ENCODE measurements around the gene CCL8.

CCL8 gene

DNA sequence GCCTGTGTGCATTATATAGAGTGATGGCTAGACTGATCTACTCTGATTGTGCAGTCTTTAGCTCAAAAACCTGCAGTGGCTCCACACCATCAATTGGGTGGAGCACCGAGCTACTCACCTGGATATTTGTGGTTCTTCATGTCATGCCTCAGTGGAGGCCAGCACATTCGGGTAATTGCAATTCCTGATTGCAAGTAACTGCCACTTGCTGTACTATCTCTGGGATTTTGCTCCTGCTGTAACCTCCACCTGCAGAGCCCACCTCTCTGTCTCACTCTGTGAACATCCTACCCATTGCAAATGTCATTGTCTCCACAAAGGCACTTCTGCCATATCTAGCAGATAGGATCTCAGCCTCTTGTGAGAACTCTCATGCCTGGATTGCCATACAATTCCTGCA lies 45.5 kb downstream of the CCL8 start:
- no peak overlapping the region for H3K9ac ChIP-seq (ENCODE audit: low read depth in 1 of 2, low read length in 2 of 2)
- peaks cover 4 to 8% of the 10 kb centered on the region in 2 donors for H3K4me1 ChIP-seq (ENCODE audit: control insufficient read depth in 1 of 2, insufficient read depth in 2 of 2, low read length in 2 of 2)
- no peak overlapping the region for H3K27ac ChIP-seq (ENCODE audit: low read depth, low read length)
- no peak overlapping the region for H3K4me3 ChIP-seq (ENCODE audit: low read depth in 1 of 2, low read length in 2 of 2)
- H3K27me3 ChIP-seq (ENCODE audit: control insufficient read depth in 1 of 2, insufficient read depth in 2 of 2, low read length in 2 of 2) = peaks cover 0 to 3% of the 10 kb centered on the region in 2 donors
- H3K36me3 ChIP-seq (ENCODE audit: control insufficient read depth in 1 of 2, insufficient read depth in 2 of 2, low read length in 2 of 2) = no peaks in the 10 kb centered on the region
- no peaks in the 10 kb centered on the region for H3K9me3 ChIP-seq (ENCODE audit: control insufficient read depth in 1 of 2, low read length in 2 of 2)

DNA sequence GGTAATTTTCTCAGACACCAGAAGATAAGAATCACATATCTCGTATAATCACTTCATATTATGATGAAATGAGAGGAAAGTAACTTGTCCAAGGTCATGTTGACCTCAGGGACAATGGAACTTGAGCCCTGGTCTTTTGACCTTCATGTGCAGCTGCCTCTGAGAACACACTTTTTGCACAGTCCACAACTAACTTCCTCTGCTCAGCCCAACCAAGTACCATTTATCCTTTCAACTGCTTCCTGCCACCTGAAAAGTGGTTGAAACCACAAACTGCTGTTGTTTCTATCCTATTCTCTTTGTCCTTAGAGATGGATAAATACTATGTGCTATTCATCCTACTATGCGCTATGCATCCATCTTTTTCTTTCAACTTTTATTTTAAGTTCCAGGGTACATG lies 46.1 kb downstream of the CCL8 start:
- peaks cover 0 to 3% of the 10 kb centered on the region in 2 donors for H3K27me3 ChIP-seq (ENCODE audit: control insufficient read depth in 1 of 2, insufficient read depth in 2 of 2, low read length in 2 of 2)
- H3K4me1 ChIP-seq (ENCODE audit: control insufficient read depth in 1 of 2, insufficient read depth in 2 of 2, low read length in 2 of 2) = peaks cover 6 to 8% of the 10 kb centered on the region in 2 donors

DNA sequence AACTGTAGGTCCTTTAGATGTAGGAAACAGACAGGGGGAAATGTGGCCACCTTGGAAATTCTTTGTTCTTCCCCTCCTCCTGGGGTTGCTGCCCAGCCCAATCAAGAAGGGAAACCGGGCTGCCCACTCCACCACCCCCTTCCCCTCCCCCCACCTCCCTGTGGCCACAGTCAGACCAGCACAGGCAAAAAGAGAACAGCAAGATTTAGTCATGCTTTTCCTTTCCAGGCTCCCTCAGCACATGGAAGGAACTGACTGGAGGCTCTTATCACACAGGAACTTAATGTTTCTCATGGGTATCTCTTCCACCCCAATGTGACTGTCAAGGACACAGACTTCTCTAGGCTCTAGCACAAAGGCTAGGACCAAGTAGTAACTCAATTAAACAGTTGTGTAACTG lies 46.8 kb downstream of the CCL8 start:
- no peak overlapping the region for H3K4me3 ChIP-seq (ENCODE audit: low read depth in 1 of 2, low read length in 2 of 2)
- H3K27ac ChIP-seq (ENCODE audit: low read depth, low read length) = no peak overlapping the region
- H3K27me3 ChIP-seq (ENCODE audit: control insufficient read depth in 1 of 2, insufficient read depth in 2 of 2, low read length in 2 of 2) = peaks cover 0 to 3% of the 10 kb centered on the region in 2 donors
- no peak overlapping the region for H3K9ac ChIP-seq (ENCODE audit: low read depth in 1 of 2, low read length in 2 of 2)
- peaks cover 7 to 13% of the 10 kb centered on the region in 2 donors for H3K4me1 ChIP-seq (ENCODE audit: control insufficient read depth in 1 of 2, insufficient read depth in 2 of 2, low read length in 2 of 2)
- no peaks in the 10 kb centered on the region for H3K36me3 ChIP-seq (ENCODE audit: control insufficient read depth in 1 of 2, insufficient read depth in 2 of 2, low read length in 2 of 2)
- H3K9me3 ChIP-seq (ENCODE audit: control insufficient read depth in 1 of 2, low read length in 2 of 2) = no peaks in the 10 kb centered on the region

More for the DNA sequence above, 46.1 kb downstream of the CCL8 start:
- H3K9ac ChIP-seq (ENCODE audit: low read depth in 1 of 2, low read length in 2 of 2) = no peak overlapping the region
- no peak overlapping the region for H3K27ac ChIP-seq (ENCODE audit: low read depth, low read length)
- H3K9me3 ChIP-seq (ENCODE audit: control insufficient read depth in 1 of 2, low read length in 2 of 2) = no peaks in the 10 kb centered on the region
- no peaks in the 10 kb centered on the region for H3K36me3 ChIP-seq (ENCODE audit: control insufficient read depth in 1 of 2, insufficient read depth in 2 of 2, low read length in 2 of 2)
- no peak overlapping the region for H3K4me3 ChIP-seq (ENCODE audit: low read depth in 1 of 2, low read length in 2 of 2)

DNA sequence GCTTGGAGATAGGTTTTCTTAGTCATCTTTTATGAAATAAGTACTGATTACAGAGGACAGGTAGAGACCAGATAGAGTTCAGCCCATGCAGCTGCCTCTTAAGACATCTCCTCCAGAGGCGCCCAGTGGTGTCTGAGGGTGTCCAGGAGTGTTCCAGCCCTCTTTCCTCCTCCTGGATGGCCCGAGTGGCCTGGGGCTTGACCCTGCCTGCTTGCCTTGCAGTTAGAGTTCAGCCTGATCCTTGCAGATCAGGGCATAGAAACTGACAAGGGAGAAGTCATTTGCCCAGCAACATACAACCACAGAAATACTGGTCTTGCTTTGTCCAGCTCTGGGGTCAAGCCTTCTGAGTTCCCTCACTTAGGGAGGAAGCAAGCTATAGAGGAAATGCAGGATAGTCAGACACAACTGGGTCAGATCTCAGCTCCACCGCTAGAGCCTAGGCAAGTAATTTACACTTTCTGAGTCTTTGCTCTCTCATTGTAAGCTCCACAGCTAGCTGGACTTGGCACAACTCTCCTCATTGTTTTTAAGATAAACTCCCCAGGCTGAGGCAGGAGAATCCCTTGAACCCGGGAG lies 47.4 kb downstream of the CCL8 start:
- no peak overlapping the region for H3K4me3 ChIP-seq (ENCODE audit: low read depth in 1 of 2, low read length in 2 of 2)
- H3K36me3 ChIP-seq (ENCODE audit: control insufficient read depth in 1 of 2, insufficient read depth in 2 of 2, low read length in 2 of 2) = no peaks in the 10 kb centered on the region
- peaks cover 7 to 13% of the 10 kb centered on the region in 2 donors for H3K4me1 ChIP-seq (ENCODE audit: control insufficient read depth in 1 of 2, insufficient read depth in 2 of 2, low read length in 2 of 2)
- no peak overlapping the region for H3K9ac ChIP-seq (ENCODE audit: low read depth in 1 of 2, low read length in 2 of 2)
- no peaks in the 10 kb centered on the region for H3K9me3 ChIP-seq (ENCODE audit: control insufficient read depth in 1 of 2, low read length in 2 of 2)
- no peak overlapping the region for H3K27ac ChIP-seq (ENCODE audit: low read depth, low read length)
- H3K27me3 ChIP-seq (ENCODE audit: control insufficient read depth in 1 of 2, insufficient read depth in 2 of 2, low read length in 2 of 2) = peaks cover 0 to 3% of the 10 kb centered on the region in 2 donors

DNA sequence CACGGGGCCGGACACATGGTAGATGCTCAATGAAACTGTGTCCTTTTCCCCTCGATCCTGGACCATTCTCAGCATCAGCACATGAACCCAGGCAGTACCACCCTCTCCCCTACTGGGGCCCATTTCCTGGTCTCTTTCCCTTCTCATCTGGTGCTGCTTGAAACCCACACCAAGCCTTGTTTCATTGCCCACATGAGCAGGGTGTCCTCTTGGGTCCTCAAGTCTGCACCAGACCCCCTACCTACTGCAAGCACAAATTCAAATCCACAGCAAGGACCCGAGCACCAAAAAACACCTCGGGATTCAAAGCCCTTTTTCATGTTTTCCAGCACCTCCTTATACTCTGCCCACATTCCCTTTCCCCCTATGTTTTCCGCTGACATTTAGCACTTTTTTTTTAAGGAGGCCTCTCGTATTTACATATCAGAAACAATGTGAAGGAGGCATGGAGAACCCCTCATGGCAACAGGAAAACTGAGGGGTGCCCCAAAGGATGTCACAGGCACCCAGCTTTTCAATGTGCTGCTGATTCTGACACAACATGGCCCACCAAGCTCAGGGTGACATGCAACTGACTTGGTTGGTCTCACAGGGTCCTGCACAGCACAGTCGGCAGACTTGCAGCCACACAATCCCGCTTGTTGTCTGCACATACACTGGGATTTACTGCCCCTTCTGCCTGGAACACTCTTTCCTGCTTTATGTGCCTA lies 48.4 kb downstream of the CCL8 start:
- Histone ChIP-seq H3K9me3 (ENCODE audit: control insufficient read depth in 1 of 2, low read length in 2 of 2) (no peaks in the 10 kb centered on the region), H3K4me1 (ENCODE audit: control insufficient read depth in 1 of 2, insufficient read depth in 2 of 2, low read length in 2 of 2) (peaks cover 9 to 13% of the 10 kb centered on the region in 2 donors), H3K27ac (ENCODE audit: low read depth, low read length) (no peak overlapping the region), H3K27me3 (ENCODE audit: control insufficient read depth in 1 of 2, insufficient read depth in 2 of 2, low read length in 2 of 2) (peaks cover 0 to 3% of the 10 kb centered on the region in 2 donors), H3K36me3 (ENCODE audit: control insufficient read depth in 1 of 2, insufficient read depth in 2 of 2, low read length in 2 of 2) (no peaks in the 10 kb centered on the region), H3K9ac (ENCODE audit: low read depth in 1 of 2, low read length in 2 of 2) (no peak overlapping the region), H3K4me3 (ENCODE audit: low read depth in 1 of 2, low read length in 2 of 2) (no peak overlapping the region)

DNA sequence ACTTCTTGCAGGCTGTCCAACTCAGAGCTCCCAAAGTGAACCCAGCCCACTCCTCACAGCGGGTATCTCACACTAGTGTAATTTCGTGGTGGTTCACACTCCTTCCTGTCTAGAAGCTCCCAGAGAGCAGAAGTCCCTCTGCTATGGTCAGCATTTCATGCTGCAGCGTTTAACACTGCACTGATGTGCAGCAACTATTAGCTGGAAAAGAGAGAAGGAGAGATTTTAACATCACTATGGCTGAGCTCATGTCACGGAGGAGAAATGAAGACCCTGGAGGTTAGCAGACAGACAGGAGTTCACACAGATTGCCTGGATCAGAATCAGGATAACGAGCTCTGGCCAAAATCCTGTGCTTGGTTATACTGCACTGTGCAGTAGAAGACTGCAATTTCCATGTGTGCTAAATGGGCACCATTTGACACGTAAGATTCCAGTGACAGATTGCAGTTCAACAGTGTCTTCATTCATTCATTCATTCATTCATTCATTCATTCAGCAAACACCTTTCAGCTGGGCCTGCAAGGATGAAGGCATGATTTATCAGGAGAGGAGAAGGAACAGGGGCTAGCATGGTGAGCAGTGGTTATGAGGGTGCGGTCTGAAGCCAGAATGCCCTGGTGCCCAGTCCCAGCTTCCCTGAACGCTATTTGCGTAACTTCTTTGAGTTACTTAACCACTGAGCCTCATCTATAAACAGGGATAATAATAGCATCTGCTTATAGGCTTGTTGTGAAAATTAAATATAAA lies 49.1 kb downstream of the CCL8 start:
- Histone ChIP-seq H3K27me3 (ENCODE audit: control insufficient read depth in 1 of 2, insufficient read depth in 2 of 2, low read length in 2 of 2) (peaks cover 0 to 3% of the 10 kb centered on the region in 2 donors), H3K36me3 (ENCODE audit: control insufficient read depth in 1 of 2, insufficient read depth in 2 of 2, low read length in 2 of 2) (no peaks in the 10 kb centered on the region), H3K9ac (ENCODE audit: low read depth in 1 of 2, low read length in 2 of 2) (no peak overlapping the region), H3K4me3 (ENCODE audit: low read depth in 1 of 2, low read length in 2 of 2) (no peak overlapping the region), H3K4me1 (ENCODE audit: control insufficient read depth in 1 of 2, insufficient read depth in 2 of 2, low read length in 2 of 2) (peaks cover 9 to 13% of the 10 kb centered on the region in 2 donors), H3K9me3 (ENCODE audit: control insufficient read depth in 1 of 2, low read length in 2 of 2) (no peaks in the 10 kb centered on the region), H3K27ac (ENCODE audit: low read depth, low read length) (no peak overlapping the region)

DNA sequence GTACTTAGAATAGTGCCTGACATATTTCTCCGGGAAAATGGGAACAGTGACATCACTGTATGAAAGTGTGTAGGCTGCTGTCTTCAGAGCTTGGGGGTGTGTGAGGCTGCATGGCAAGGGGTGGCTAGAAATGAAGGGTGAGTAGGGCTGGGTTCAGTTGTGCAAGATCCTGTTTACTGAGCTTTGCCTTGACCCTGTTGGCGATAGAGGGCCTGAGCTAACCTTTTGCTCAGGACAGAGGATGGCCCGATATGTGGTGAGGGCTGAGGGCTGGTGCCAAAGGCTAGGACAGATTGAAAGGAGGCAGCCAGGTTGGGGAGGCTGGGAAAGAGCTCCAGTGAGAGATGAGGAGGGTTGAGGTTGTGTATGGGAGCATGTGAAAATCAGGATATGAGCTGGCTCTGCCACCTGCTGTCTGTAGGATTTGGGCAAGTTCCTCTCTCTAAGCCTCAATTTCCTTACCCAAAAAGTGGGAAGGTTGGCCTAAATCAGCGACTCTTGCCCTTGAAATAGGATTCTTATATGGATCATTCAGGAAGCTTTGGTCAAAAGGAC lies 49.8 kb downstream of the CCL8 start:
- peaks cover 9 to 13% of the 10 kb centered on the region in 2 donors for H3K4me1 ChIP-seq (ENCODE audit: control insufficient read depth in 1 of 2, insufficient read depth in 2 of 2, low read length in 2 of 2)
- no peak overlapping the region for H3K9ac ChIP-seq (ENCODE audit: low read depth in 1 of 2, low read length in 2 of 2)
- no peak overlapping the region for H3K4me3 ChIP-seq (ENCODE audit: low read depth in 1 of 2, low read length in 2 of 2)
- H3K27ac ChIP-seq (ENCODE audit: low read depth, low read length) = no peak overlapping the region
- H3K9me3 ChIP-seq (ENCODE audit: control insufficient read depth in 1 of 2, low read length in 2 of 2) = no peaks in the 10 kb centered on the region
- peaks cover 0 to 3% of the 10 kb centered on the region in 2 donors for H3K27me3 ChIP-seq (ENCODE audit: control insufficient read depth in 1 of 2, insufficient read depth in 2 of 2, low read length in 2 of 2)
- H3K36me3 ChIP-seq (ENCODE audit: control insufficient read depth in 1 of 2, insufficient read depth in 2 of 2, low read length in 2 of 2) = no peaks in the 10 kb centered on the region

DNA sequence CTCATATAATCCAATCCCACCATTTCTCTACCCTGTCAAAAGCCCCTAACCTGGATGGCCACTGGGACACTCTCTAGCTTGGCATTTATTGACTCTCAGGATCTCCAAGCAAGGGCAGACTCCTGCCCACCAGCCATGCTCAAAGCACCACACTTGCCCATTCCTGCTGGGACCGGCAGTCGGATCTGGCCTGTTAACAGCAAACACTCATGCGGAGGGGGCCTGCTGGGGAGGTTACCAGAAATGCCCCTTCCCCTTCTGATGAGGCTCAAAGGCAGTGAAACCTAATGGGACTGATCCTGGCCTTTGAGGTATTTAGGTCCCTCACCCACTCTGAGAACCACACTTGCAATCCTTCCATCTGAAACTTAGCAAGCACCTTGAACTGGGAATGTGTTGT lies 50.3 kb downstream of the CCL8 start:
- Histone ChIP-seq H3K27me3 (ENCODE audit: control insufficient read depth in 1 of 2, insufficient read depth in 2 of 2, low read length in 2 of 2) (peaks cover 0 to 3% of the 10 kb centered on the region in 2 donors), H3K9me3 (ENCODE audit: control insufficient read depth in 1 of 2, low read length in 2 of 2) (no peaks in the 10 kb centered on the region), H3K9ac (ENCODE audit: low read depth in 1 of 2, low read length in 2 of 2) (no peak overlapping the region), H3K4me1 (ENCODE audit: control insufficient read depth in 1 of 2, insufficient read depth in 2 of 2, low read length in 2 of 2) (peaks cover 9 to 13% of the 10 kb centered on the region in 2 donors), H3K4me3 (ENCODE audit: low read depth in 1 of 2, low read length in 2 of 2) (no peak overlapping the region), H3K36me3 (ENCODE audit: control insufficient read depth in 1 of 2, insufficient read depth in 2 of 2, low read length in 2 of 2) (no peaks in the 10 kb centered on the region), H3K27ac (ENCODE audit: low read depth, low read length) (no peak overlapping the region)

DNA sequence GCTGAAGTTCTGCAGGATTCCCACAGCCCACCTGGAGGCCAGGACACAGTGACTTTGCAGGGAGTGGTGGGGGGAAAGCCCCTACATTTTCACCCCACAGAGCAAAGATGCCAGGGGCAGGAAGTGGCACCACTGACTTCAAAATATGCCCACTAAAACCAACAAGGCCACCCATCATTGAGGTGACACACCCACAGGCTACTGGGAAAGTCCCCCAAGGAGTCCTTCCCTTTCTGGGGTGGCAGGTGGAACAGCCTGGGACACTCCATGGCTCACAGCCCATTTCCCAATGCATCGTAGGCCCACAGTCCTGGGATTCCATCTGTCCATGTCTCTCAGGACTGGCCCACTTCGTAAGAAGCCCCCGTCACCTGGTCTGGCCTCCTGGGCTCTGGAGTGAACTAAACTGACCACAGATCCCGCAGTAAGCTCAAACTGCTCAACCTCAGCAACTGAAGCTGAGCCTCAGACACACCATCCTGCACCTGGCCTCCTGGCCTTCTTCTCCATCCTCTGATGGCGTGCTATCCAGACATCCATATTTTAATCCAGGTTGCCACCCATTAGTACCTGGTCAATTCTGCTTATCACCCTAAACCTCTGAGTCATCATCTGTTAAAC lies 51.3 kb downstream of the CCL8 start:
- peaks cover 0 to 3% of the 10 kb centered on the region in 2 donors for H3K27me3 ChIP-seq (ENCODE audit: control insufficient read depth in 1 of 2, insufficient read depth in 2 of 2, low read length in 2 of 2)
- peaks cover 9 to 13% of the 10 kb centered on the region in 2 donors for H3K4me1 ChIP-seq (ENCODE audit: control insufficient read depth in 1 of 2, insufficient read depth in 2 of 2, low read length in 2 of 2)
- H3K36me3 ChIP-seq (ENCODE audit: control insufficient read depth in 1 of 2, insufficient read depth in 2 of 2, low read length in 2 of 2) = no peaks in the 10 kb centered on the region
- H3K27ac ChIP-seq (ENCODE audit: low read depth, low read length) = no peak overlapping the region
- no peaks in the 10 kb centered on the region for H3K9me3 ChIP-seq (ENCODE audit: control insufficient read depth in 1 of 2, low read length in 2 of 2)
- H3K4me3 ChIP-seq (ENCODE audit: low read depth in 1 of 2, low read length in 2 of 2) = no peak overlapping the region
- H3K9ac ChIP-seq (ENCODE audit: low read depth in 1 of 2, low read length in 2 of 2) = no peak overlapping the region

All from duodenal mucosa (tissue), 2 donors.